HG02973 (cell line): ENCODE results near the gene DENND2D.

Source experiments
- ATAC-seq: cut with Tn5 transposase; IDR thresholded peaks from one replicate; pipeline ENCODE4 v1.9.1; 2021; ENCODE audit warnings: moderate library complexity; ENCODE audit not compliant: unreplicated experiment

The DENND2D gene, protein sequence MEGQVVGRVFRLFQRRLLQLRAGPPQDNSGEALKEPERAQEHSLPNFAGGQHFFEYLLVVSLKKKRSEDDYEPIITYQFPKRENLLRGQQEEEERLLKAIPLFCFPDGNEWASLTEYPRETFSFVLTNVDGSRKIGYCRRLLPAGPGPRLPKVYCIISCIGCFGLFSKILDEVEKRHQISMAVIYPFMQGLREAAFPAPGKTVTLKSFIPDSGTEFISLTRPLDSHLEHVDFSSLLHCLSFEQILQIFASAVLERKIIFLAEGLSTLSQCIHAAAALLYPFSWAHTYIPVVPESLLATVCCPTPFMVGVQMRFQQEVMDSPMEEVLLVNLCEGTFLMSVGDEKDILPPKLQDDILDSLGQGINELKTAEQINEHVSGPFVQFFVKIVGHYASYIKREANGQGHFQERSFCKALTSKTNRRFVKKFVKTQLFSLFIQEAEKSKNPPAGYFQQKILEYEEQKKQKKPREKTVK

GRCh38 chr1:111199881-111200801 lies at the start of gene DENND2D:
Gene DENND2D (minus strand): TSS chr1:111200646. CDS start chr1:111200459, 187 bp downstream.
- ATAC-seq: no peak

DNA sequence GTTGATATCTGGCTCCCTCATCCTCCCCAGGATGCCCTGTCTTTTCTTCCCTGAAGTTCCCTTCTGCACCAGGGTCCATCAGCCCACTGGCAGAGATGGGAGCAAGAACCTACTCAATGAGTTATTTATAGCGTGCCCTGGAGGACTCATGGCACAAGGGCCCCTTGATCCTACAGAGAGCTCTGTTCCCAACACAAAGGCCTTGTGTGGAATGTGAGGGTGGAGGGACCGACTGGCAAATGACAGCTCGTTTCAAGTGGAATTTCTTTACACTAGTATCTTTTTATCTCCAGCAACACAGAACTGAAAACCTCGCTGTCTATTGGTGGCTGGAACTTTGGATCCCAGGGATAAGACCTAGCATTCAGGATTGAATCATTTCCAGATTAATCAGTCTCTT lies 49.5 kb upstream of the DENND2D start:
- no peak for ATAC-seq

DNA sequence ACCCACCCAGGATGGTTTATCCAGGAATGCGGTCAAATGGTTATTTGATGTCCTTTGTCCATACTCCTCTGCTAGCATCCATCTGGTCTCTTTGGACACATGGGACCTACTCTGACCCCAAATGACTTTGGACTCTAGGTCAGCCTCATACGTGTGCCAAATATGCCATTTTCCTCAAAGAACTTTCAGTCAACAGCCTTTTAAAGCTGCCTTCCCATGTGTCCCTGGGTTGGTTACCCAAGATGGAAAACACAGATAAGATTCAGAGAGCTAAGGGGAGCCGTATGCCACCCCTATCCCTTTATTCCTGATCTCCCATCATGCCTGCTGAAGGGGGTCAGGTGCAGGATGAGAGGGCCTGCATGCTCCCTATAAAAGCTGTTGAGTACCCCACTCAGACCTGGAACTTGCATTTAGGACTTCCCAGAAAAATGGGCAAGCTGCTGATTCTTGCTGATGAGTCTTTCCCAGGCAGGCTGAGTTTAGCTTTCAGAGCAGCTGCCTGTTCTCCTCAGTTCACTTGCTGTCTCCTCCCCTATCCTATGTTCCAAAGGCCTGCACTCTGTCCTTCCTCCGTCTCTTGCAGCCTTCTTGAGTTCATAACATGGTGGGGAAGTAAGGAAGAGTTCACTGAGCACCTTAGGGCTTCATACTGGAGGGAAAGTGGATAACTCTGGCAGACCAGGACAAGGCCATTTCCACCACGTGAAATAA lies 46.8 kb upstream of the DENND2D start:
- no peak for ATAC-seq

GRCh38 chr1:111242805-111243523 lies 42.5 kb upstream of the DENND2D start:
- no peak for ATAC-seq

GRCh38 chr1:111241797-111242196 lies 41.4 kb upstream of the DENND2D start:
- no peak for ATAC-seq

- ATAC-seq: no peak
Measured at GRCh38 chr1:111238056-111238795, 37.8 kb upstream of the DENND2D start.

DNA sequence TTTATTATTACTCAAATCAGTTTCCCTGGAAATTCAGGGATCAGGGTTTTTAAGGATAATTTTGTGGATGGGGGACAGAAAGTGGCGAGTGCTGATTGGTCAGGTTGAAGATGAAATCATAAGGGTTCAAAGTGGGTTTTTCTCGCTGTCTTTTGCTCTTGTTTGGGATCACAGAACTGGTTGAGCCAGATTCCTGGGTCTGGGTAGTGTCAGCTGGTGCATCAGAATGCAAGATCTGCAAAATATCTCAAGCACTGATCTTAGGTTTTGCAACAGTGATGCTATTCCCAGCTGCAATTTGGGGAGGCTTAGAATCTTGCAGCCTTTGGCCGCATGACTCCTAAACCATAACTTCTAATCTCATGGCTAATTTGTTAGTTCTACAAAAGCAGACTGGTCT lies 36.4 kb upstream of the DENND2D start:
- ATAC-seq: no peak

DNA sequence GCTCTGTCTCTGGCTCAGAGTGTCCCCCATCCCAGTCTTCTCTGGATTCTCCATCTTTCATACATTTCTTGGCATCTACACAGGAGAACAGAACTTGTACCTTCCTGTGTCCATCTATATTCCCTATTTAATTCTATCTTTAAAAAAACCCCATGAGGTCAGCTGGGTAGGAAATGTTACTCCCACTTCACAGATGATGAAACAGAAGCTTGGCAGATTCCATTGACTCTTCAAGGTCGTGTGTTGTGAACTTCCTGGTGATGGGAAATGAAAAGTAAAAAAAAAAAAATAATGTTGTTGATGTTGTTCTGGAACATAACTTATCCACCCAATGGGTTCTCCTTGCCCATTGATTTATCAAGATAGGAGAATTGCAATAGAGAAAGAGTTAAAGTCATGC lies 35.9 kb upstream of the DENND2D start:
- no peak for ATAC-seq

GRCh38 chr1:111234866-111235265 lies 34.4 kb upstream of the DENND2D start:
- ATAC-seq: no peak

DNA sequence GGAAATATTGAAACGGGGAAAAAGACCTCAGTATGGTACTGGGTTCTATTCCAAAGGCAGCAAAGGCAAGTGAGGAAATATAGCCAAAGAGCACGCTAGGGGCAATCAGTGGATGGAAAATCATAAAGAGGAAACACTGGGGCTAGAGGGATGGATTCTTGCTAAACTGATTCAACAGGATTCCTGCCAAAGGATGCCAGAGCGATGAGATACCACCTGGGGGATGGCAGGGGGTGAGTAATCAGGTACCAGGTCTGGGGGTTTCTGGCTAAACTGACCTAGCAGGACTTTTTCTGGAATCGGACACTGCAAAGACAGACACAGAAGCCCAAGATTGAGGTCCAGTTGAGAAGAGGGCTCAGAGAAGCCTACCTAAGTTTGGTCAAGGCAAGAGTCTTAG lies 33.8 kb upstream of the DENND2D start:
- ATAC-seq: no peak

- ATAC-seq: no peak
Measured at GRCh38 chr1:111232134-111232533, 31.7 kb upstream of the DENND2D start.

DNA sequence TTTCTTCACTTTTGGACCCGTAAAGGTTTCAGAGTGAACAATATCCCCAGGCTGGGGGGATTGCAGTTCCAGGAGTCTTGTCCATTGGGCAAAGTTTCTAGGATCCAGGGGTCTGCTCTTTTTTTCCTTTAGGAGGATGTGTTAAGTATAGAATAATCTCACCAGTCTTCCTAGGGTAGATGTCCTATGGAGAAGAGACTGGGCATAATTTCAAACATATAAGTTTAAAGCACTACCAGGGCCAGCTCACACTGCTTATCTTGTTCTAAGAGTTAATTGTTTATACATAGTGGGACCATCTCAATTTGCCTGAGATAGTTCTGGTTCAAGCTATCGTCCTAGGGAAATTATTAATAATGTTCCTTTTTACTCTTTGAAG lies 28.3 kb upstream of the DENND2D start:
- no peak for ATAC-seq

GRCh38 chr1:111227851-111228747 lies 27.7 kb upstream of the DENND2D start:
- ATAC-seq: no peak

- ATAC-seq: no peak
Measured at GRCh38 chr1:111227434-111227833, 27.0 kb upstream of the DENND2D start, which contains the start of gene CHI3L2. Gene CHI3L2 (plus strand): TSS chr1:111227713. CDS start chr1:111227730, 17 bp downstream.

GRCh38 chr1:111225717-111226400 lies 25.4 kb upstream of the DENND2D start:
- ATAC-seq: no peak

GRCh38 chr1:111225091-111225490 lies 24.6 kb upstream of the DENND2D start:
- no peak for ATAC-seq

GRCh38 chr1:111223126-111223685 lies 22.8 kb upstream of the DENND2D start:
- ATAC-seq: no peak
